HG03558 (cell line): ENCODE results near the gene ANKS1B.

Experiments
- ATAC-seq: cut with Tn5 transposase; IDR thresholded peaks from one replicate; pipeline ENCODE4 v1.9.1; 2021; ENCODE audit warnings: moderate number of reproducible peaks; ENCODE audit not compliant: unreplicated experiment; ENCODE audit errors: extremely low read depth

The ANKS1B gene

DNA sequence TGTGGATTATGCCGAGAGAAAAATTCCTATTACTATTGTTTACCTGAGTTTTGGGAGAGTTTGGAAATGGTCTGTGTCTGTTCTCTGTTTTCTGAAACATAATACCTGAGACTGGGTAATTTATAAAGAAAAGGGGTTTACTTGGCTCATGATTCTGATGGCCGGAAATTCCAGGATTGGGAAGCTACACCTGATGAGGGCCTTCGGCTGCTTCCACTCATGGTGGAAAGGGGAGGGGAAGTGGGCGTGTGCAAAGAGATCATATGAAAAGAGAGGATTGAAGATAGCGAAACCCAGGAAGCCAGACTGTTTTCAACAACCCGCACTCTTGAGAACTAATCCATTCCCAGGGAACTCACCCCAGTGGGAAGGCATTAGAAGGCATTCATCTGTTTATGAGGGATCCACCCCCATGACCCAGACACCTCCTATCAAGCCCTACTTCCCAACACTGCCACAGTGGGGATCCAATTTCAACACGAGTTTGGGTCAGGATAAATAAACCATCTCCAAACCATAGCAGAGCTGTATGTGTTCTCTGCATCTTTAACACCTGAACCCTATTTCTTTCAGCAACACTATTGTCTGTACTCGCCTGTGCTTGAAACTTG, 1288.6 kb downstream of the ANKS1B start:
- no peak for ATAC-seq

DNA sequence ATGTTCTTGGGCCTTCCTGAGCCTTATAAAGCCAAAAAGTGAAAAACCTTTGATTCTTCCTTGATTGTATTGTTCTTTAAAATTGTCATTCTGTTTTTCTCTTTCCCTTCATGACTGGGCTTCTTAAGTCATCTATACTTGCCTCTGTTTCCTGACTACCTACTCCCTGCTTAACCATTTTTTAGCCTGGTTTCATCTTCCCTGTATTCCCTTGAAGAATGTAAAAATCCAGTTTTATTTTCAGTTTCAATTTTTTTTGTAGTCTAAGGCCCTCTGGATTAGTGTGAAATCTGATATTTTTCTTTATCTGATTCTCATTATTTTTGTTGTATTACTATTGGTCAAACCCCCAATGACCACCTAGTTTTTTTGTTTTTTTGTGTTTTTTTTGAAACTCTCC, 1293.4 kb downstream of the ANKS1B start:
- no peak for ATAC-seq

DNA sequence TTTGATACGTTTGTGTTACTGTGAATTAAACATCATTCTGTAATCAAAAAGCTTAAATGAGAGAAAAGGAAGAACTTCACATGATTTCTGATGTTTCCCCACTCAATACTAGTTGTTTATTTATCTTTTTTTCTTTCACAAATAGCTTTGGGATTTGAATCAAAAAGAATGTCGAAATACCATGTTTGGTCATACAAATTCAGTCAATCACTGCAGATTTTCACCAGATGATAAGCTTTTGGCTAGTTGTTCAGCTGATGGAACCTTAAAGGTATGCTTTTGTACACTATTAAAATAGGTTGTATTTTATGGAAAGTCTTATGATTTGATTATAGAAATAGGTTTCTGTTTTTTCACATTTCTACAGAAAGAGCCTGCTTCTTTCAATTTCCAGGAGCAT, 1298.1 kb downstream of the ANKS1B start:
- ATAC-seq, result no peak
